ENCODE results near the gene ELMOD3.

The ELMOD3 gene

DNA sequence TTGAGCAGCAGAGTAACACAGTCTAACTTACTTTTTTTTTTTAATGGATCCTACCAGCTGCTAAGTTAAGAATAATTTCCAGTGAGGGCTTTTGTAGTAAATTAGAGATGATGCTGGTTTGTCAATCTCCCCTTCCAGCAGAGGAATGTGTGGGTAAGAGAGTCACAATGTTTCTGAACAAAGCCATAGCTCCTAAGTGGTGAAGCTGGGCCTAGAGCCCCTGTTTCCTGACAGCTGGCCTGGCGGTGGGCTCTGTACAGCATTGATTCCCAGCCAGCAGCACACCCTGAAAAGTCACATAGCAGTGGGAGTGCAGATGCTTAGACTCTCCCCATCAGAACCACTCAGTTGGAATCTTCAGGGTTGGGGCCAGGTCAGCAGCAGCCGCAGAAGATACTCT lies 31.2 kb downstream of the ELMOD3 start:
- no peaks in the 10 kb centered on the region for H3K4me1 ChIP-seq (ENCODE audit: control insufficient read depth, insufficient read depth, low read length)
- H3K9me3 ChIP-seq (ENCODE audit: control insufficient read depth, low read length) = no peaks in the 10 kb centered on the region
- no peaks in the 10 kb centered on the region for H3K27me3 ChIP-seq (ENCODE audit: control insufficient read depth, insufficient read depth, low read length)
- H3K36me3 ChIP-seq (ENCODE audit: control insufficient read depth, insufficient read depth, low read length) = no peaks in the 10 kb centered on the region
- H3K4me3 ChIP-seq (ENCODE audit: low read length) = no peak overlapping the region
- no peak overlapping the region for H3K9ac ChIP-seq (ENCODE audit: low read length)

DNA sequence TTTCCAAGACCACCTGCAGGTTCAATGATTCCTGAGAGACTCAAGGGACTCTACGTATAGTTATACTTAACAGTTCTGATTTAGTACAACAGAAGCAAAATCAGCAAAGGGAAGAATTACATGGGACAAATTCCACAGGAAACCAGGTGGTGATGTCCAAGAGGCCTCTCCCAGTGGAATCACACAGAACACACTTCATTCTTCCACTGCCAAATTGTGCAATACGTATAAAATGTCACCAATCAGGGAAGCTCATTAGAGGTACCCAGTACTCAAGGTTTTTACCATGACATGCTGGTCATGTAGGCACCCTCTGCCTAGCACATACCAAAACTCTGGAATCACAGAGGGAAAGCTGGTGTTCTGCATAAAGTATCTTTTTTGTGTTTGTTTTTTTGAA lies 33.2 kb downstream of the ELMOD3 start:
- no peaks in the 10 kb centered on the region for H3K27me3 ChIP-seq (ENCODE audit: control insufficient read depth, insufficient read depth, low read length)
- peaks cover 4% of the 10 kb centered on the region for H3K36me3 ChIP-seq (ENCODE audit: control insufficient read depth, insufficient read depth, low read length)
- no peak overlapping the region for H3K4me3 ChIP-seq (ENCODE audit: low read length)
- peaks cover 5% of the 10 kb centered on the region for H3K4me1 ChIP-seq (ENCODE audit: control insufficient read depth, insufficient read depth, low read length)
- no peak overlapping the region for H3K9ac ChIP-seq (ENCODE audit: low read length)
- no peaks in the 10 kb centered on the region for H3K9me3 ChIP-seq (ENCODE audit: control insufficient read depth, low read length)

DNA sequence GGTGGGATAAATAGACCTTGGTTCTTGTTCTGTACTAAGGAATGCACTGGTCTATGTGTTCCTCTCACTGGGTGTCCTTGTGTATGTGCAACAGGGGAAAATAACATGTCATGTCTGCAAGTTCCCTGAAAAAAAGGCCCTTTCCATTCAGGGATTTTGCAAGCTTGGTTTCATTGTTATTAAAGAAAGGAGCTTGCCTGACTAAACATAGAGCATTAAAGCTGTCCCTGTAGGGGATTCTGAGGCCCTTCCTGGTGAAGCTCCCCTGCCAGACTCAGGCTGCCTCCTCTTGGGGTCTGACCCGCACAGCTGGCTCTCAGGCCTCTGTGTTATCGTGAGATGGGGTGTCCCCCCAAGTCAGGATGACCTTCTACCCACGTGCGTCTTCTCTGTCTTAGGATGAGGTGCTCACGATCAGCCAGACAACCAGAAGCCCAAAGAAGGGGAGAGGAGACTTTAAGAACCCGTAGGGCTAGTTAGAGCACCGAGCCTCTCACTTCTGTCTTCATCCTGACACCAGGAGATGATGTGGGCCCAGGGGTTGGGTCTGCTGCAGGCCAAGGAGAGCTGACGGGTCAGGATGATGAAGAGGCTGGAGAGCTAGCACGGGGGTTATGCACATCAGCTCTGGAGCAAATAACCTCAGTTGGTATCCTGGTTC lies 34.4 kb downstream of the ELMOD3 start:
- Histone ChIP-seq H3K4me3 (ENCODE audit: low read length) (no peak overlapping the region), H3K9me3 (ENCODE audit: control insufficient read depth, low read length) (no peaks in the 10 kb centered on the region), H3K36me3 (ENCODE audit: control insufficient read depth, insufficient read depth, low read length) (peaks cover 8% of the 10 kb centered on the region), H3K27me3 (ENCODE audit: control insufficient read depth, insufficient read depth, low read length) (no peaks in the 10 kb centered on the region), H3K9ac (ENCODE audit: low read length) (no peak overlapping the region), H3K4me1 (ENCODE audit: control insufficient read depth, insufficient read depth, low read length) (peaks cover 6% of the 10 kb centered on the region)

DNA sequence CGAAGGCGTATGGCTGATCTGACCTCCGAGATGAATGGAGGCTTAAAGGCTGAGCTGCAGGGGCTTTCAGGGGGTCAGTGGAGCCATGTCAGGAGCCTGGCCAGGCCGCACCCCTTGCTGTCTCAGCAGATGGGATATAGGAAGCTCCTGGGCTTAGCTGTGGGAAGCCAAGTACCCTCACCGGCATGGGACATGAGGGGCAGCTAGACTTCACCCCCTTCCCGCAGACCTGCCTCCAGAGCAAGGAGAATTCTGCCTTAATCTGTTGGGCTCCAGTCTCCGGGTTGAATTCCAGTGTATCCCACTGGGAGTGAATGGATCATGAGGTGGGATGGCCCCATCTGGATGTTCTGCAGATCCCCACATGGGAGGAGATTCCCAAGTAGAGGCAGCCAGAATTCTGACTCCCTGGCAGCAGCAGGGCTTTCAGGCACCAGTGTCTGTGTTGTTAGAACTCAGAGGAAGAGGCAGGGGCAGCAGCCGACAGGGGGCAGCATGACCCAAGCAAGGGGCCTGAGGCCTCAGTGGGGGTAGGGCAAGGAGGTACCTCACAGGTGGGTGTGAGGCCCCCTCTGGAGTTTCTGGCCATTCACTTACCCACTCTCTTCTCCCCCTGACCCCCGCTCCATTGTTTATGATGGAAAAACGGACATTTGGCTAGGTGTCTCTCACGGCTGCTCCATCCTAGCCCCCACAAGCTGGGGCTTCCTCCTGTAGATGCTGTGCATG lies 36.5 kb downstream of the ELMOD3 start:
- Histone ChIP-seq H3K36me3 (ENCODE audit: control insufficient read depth, insufficient read depth, low read length) (peaks cover 11% of the 10 kb centered on the region), H3K4me1 (ENCODE audit: control insufficient read depth, insufficient read depth, low read length) (peaks cover 7% of the 10 kb centered on the region), H3K9ac (ENCODE audit: low read length) (no peak overlapping the region)

DNA sequence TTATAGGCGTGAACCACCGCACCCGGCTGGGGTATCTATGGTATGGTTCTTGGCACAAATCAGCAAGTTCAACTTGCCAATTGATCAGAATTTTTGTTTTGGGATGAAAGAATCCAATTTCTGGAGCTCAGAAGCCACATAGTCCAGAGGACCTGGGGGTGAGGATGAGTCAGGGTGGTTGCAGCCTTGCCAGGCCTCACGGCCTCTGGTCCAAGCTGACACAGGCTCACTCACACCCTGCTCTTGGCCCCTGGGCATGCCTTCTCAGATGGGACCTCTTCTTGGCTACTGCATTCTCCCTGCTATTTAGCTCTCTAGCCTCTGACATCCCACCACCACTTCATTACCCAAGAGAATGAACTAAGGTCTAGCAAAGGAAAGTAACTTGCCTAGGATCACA lies 39.3 kb downstream of the ELMOD3 start:
- H3K4me3 ChIP-seq (ENCODE audit: low read length) = no peak overlapping the region
- H3K4me1 ChIP-seq (ENCODE audit: control insufficient read depth, insufficient read depth, low read length) = peaks cover 19% of the 10 kb centered on the region
- peaks cover 11% of the 10 kb centered on the region for H3K36me3 ChIP-seq (ENCODE audit: control insufficient read depth, insufficient read depth, low read length)
- H3K27me3 ChIP-seq (ENCODE audit: control insufficient read depth, insufficient read depth, low read length) = no peaks in the 10 kb centered on the region
- no peaks in the 10 kb centered on the region for H3K9me3 ChIP-seq (ENCODE audit: control insufficient read depth, low read length)
- H3K9ac ChIP-seq (ENCODE audit: low read length) = no peak overlapping the region

More for the DNA sequence above, 36.5 kb downstream of the ELMOD3 start:
- no peak overlapping the region for H3K4me3 ChIP-seq (ENCODE audit: low read length)
- H3K9me3 ChIP-seq (ENCODE audit: control insufficient read depth, low read length) = no peaks in the 10 kb centered on the region
- no peaks in the 10 kb centered on the region for H3K27me3 ChIP-seq (ENCODE audit: control insufficient read depth, insufficient read depth, low read length)

DNA sequence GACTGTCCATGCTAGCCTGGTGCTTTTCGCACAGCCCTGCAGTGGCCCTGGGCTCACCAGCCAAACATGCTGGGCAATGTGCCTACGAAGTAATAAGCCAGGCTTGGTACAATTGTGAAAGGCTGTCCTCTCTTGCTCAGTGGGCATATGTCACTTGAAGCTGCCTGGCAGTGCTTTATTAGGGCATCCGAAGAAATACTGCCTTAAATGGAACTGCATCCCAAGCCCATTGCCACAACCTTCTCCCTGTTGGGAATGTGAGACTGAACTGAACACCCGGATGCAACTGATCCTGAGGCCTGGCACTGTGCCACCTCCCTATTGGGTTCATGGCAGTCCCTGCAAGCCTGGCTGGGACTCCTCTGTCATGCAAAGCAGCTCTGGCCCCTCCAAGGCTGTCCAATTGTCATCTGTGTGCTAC lies 39.7 kb downstream of the ELMOD3 start:
- no peaks in the 10 kb centered on the region for H3K27me3 ChIP-seq (ENCODE audit: control insufficient read depth, insufficient read depth, low read length)
- H3K4me1 ChIP-seq (ENCODE audit: control insufficient read depth, insufficient read depth, low read length) = peaks cover 19% of the 10 kb centered on the region
- H3K4me3 ChIP-seq (ENCODE audit: low read length) = no peak overlapping the region
- H3K9ac ChIP-seq (ENCODE audit: low read length) = no peak overlapping the region
- no peaks in the 10 kb centered on the region for H3K9me3 ChIP-seq (ENCODE audit: control insufficient read depth, low read length)
- H3K36me3 ChIP-seq (ENCODE audit: control insufficient read depth, insufficient read depth, low read length) = peaks cover 11% of the 10 kb centered on the region

DNA sequence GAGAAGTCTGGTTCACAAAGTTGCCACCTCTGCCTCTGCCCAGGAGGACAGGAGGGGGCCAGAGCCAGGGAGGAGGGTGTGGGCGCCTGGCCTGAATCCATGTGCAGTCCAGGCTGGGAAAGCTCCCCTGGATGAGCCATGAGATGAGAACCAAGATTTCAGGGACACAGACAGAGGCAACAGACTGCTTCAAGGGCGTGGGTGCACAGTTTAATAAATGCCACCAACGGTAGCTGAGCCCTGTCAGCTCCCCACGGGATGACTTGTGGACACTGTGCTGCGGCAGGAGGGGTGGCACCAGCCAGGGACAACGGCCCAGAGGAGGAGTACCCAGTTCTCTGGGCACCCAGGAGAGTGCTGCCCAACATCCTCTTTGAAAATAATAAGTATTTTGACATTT lies 40.4 kb downstream of the ELMOD3 start:
- H3K36me3 ChIP-seq (ENCODE audit: control insufficient read depth, insufficient read depth, low read length) = peaks cover 11% of the 10 kb centered on the region
- H3K27me3 ChIP-seq (ENCODE audit: control insufficient read depth, insufficient read depth, low read length) = no peaks in the 10 kb centered on the region
- no peaks in the 10 kb centered on the region for H3K9me3 ChIP-seq (ENCODE audit: control insufficient read depth, low read length)
- H3K9ac ChIP-seq (ENCODE audit: low read length) = no peak overlapping the region
- H3K4me3 ChIP-seq (ENCODE audit: low read length) = no peak overlapping the region
- H3K4me1 ChIP-seq (ENCODE audit: control insufficient read depth, insufficient read depth, low read length) = peaks cover 19% of the 10 kb centered on the region

DNA sequence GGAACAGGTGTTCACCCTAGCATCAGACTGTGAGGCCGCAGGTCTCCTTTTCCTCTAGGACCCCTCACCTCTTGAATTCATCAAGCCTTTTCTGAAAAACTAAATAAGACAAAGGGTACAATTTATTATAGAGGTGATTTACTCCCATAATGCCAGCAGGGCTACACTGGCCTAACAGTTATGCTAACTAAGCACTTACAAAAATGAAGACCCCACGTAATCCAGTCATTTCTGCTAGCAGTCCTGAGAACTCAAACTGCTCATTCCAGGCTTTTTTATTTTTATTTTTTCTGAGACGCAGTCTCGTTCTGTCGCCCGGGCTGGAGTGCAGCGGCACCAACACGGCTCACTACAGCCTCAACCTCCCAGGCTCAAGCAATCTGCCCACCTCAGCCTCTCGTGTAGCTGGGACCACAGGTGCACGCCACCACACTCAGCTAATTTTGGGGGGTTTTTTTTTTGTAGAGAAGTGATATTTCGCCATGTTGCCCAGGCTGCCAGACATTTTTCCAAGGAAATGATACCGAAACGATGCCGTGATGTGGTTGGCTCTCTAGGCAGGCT lies 41.4 kb downstream of the ELMOD3 start:
- Histone ChIP-seq H3K4me3 (ENCODE audit: low read length) (no peak overlapping the region), H3K27me3 (ENCODE audit: control insufficient read depth, insufficient read depth, low read length) (no peaks in the 10 kb centered on the region), H3K9ac (ENCODE audit: low read length) (no peak overlapping the region), H3K36me3 (ENCODE audit: control insufficient read depth, insufficient read depth, low read length) (peaks cover 19% of the 10 kb centered on the region), H3K4me1 (ENCODE audit: control insufficient read depth, insufficient read depth, low read length) (peaks cover 19% of the 10 kb centered on the region), H3K9me3 (ENCODE audit: control insufficient read depth, low read length) (no peaks in the 10 kb centered on the region)

DNA sequence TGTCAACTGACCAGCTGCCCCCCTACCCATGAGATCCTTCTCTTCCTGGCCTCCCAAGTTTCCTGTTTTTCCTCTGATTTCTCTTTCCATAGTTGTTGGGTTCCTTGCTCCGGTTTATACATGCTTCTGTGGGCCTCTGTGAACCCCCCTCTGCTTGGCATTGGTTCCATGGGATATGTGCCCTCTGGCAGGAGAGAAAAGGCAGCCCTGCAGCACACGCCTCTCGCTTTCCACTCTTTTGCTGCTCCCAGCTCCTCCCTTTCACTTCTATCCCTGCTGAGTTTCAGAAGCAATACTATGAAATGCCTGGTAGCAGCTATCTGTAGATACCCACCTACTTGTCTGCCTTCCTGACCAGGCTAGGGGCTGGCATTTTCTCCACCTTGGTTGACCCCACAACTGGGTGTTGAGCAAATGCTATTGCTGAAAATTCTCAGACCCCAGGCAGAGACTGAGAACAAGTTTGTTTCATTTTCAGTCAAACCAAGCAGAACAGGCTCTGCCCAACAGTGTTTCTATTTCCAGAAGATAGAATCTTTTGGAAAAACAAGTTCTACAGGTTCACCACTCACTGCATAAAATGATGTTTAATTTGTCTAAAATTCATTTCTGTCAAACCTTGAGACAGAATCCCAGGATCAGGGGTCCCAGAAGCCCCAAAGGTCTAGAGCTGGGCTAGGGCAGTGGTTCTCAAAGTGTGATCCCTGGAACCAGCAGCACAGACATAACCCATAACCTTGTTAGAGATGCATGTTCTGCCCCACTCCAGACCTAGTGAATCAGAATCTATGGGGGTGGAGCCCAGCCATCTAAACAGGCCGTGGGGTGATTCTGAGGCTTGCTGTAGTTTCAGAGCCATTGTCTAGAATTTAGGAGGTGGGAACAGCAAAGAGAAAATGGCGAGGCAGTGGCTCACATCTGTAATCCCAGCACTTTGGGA lies 42.2 kb downstream of the ELMOD3 start:
- H3K36me3 ChIP-seq (ENCODE audit: control insufficient read depth, insufficient read depth, low read length) = peaks cover 14% of the 10 kb centered on the region
- H3K9me3 ChIP-seq (ENCODE audit: control insufficient read depth, low read length) = no peaks in the 10 kb centered on the region
- peaks cover 19% of the 10 kb centered on the region for H3K4me1 ChIP-seq (ENCODE audit: control insufficient read depth, insufficient read depth, low read length)
- H3K4me3 ChIP-seq (ENCODE audit: low read length) = no peak overlapping the region
- no peaks in the 10 kb centered on the region for H3K27me3 ChIP-seq (ENCODE audit: control insufficient read depth, insufficient read depth, low read length)
- no peak overlapping the region for H3K9ac ChIP-seq (ENCODE audit: low read length)

DNA sequence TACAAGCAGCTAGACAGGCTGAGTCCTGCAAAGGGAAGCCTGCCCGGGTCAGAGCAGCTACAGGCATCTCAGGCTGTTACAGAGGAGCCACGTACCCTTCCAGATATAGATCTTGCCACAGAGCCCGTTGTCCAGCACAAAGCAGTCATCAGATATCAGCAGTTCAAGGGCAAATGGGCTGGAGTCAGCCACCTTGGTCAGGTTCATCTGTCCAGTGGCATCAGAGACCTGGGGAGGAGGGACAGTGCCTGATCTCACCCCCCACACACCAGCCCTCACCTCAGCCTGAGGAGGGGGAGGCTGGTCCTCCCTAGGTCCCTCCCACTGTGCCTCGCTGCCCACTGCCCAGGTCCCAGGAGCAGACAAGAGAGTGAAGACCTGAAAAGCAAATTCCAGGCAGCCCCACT lies 43.4 kb downstream of the ELMOD3 start:
- no peaks in the 10 kb centered on the region for H3K27me3 ChIP-seq (ENCODE audit: control insufficient read depth, insufficient read depth, low read length)
- peaks cover 13% of the 10 kb centered on the region for H3K4me1 ChIP-seq (ENCODE audit: control insufficient read depth, insufficient read depth, low read length)
- H3K4me3 ChIP-seq (ENCODE audit: low read length) = no peak overlapping the region
- no peak overlapping the region for H3K9ac ChIP-seq (ENCODE audit: low read length)
- H3K36me3 ChIP-seq (ENCODE audit: control insufficient read depth, insufficient read depth, low read length) = peaks cover 14% of the 10 kb centered on the region
- H3K9me3 ChIP-seq (ENCODE audit: control insufficient read depth, low read length) = no peaks in the 10 kb centered on the region

DNA sequence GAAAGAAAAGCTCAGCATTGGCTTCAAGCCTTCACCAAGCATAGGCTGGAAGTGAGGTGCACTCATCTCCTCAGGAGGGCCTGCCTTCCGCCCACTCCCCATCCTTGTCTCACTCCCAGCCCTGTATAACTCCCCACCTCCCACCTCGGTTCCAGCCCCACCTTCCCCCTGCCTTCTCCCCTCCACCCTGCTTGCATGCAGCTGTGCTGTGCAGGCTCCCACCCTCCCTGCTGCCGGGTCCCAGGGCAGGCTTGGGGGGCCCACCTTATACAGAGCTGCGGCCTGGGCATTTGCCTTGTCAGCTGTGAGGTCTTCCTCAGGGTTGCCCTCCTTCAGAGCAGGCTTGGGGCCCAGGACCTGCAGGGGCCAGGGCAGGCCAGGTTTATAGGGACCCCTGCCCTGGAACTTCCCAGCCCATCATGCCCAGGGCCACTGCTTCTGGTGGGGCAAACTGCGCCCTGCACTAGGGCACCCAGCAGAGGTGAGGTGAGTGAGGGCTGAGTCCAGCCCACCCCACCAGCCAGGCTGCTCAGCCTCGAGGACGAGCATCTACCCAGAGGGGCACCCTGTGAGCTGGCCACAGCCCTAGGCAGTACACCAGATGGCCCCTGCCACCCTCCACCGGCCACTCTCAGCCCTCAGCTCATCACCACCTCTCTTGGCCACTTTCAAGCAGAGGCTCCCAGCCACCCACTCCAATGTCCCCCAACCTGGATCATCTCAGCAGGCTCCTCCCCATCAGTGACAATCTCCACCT lies 44.0 kb downstream of the ELMOD3 start:
- Histone ChIP-seq H3K9me3 (ENCODE audit: control insufficient read depth, low read length) (no peaks in the 10 kb centered on the region), H3K4me3 (ENCODE audit: low read length) (no peak overlapping the region), H3K36me3 (ENCODE audit: control insufficient read depth, insufficient read depth, low read length) (peaks cover 14% of the 10 kb centered on the region), H3K27me3 (ENCODE audit: control insufficient read depth, insufficient read depth, low read length) (no peaks in the 10 kb centered on the region), H3K9ac (ENCODE audit: low read length) (no peak overlapping the region), H3K4me1 (ENCODE audit: control insufficient read depth, insufficient read depth, low read length) (peaks cover 13% of the 10 kb centered on the region)

Measured in mucosa of stomach (tissue), 1 donor.